HG03039 (cell line): ENCODE data around the gene KCNK3.

ENCODE experiments used
- ATAC-seq: cut with Tn5 transposase; IDR thresholded peaks from one replicate; pipeline ENCODE4 v1.9.1; 2021; ENCODE audit warnings: mild to moderate bottlenecking, moderate library complexity; ENCODE audit not compliant: unreplicated experiment

KCNK3 gene

DNA sequence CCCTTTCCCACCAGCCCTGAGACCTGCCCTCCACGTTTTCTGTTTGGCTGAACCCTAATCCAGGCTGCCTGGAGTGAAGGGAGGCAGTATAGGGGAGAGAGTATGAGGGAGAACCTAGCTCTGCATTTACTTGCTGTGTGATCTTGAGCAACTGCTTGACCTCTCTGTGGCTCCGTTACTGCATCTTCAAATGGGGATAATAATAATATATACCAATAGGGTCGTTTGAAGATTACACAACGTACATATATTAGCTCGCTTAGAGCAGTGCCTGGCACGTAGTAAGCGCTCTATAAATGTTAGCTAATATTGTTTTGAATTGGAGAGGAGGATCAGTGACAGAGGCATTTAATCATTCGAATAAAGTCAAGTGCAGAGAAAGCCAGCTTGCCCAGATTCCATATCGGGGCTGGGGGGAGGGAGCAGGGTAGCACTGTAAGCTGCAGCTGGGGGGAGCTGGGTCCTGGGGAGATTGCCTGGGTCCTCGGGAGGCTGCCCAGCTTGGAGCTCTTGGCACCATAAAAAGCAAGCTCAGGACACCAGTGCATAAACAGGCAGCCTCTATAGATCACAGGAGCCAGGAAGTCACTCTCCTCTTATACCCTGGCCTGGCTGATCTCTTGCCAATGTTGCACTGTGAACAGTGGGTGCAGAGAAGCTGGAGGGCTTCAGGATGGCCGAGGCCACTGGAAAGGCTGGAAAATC lies 19.1 kb downstream of the KCNK3 start:
- no peak for ATAC-seq

DNA sequence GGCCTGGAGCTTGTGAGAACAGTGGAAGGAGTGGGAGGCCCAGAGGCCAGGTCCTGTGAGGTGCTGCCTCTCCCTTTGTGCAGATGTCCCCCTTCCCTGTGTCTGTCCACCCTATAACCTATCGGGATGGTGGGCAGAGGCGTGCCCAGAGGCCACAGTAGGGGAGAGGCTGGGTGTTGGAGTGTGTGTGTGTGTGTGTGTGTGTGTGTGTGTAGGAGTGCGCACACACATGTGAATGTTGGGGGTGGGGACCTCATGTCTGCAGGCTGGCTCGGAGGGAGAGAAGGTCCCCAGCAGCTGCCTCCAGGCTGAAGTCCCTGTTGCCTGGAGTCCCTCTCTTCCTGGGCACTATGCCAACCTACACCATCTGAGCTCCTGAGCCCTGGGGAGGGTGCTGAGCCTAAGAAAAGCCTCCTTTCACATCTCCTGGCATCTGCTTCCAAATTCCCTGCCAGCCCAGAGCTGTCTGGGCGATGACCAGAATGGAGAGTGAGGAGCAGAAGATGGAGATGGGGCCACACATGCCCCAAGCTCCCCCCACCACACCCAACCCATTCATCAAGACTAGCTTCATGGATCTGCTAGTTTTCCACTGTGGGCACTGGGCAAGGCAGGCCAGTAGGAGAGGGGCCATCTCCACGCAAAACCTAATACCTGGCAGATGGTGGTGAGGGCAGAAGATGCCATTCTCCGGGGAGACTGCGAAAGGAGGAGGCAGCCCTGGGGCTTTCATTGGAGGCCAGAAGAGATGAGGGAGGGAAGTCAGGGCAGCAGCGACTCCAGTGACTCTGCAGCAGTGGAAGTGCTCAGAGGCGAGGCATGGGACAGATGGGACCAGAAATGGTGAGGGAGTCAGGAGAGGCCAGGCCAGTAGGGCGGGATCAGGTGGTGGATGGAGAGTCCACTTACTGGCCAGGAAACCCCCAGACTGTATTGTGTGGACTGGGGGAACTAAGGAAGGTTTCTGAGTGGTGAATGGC lies 20.3 kb downstream of the KCNK3 start:
- no peak for ATAC-seq

- no peak for ATAC-seq
Observed at GRCh38 chr2:26715528-26716270, 23.2 kb downstream of the KCNK3 start.

DNA sequence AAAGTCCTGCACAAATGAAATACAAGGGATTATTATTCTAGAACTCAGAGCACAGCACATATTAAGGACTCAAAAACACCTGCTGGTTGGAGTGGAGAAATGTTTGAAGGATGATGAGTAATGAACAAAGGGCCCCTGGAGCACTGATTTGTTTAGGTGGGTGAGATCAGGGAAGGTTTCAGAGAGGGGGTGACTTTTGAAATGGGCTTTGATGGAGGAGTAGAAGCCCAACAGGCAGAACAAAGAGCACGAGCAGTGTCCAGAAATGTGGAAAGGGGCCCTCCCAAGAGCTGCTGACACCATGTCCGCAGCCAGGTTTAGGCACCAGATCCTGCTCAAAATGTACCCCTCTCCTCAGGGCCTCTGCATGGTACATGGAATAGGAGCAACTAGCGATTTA lies 23.8 kb downstream of the KCNK3 start:
- ATAC-seq = no peak

GRCh38 chr2:26716769-26717168 lies 24.2 kb downstream of the KCNK3 start:
- no peak for ATAC-seq

- no peak for ATAC-seq
Observed at GRCh38 chr2:26717362-26717761, 24.8 kb downstream of the KCNK3 start.

GRCh38 chr2:26718949-26719686 lies 26.6 kb downstream of the KCNK3 start:
- no peak for ATAC-seq

DNA sequence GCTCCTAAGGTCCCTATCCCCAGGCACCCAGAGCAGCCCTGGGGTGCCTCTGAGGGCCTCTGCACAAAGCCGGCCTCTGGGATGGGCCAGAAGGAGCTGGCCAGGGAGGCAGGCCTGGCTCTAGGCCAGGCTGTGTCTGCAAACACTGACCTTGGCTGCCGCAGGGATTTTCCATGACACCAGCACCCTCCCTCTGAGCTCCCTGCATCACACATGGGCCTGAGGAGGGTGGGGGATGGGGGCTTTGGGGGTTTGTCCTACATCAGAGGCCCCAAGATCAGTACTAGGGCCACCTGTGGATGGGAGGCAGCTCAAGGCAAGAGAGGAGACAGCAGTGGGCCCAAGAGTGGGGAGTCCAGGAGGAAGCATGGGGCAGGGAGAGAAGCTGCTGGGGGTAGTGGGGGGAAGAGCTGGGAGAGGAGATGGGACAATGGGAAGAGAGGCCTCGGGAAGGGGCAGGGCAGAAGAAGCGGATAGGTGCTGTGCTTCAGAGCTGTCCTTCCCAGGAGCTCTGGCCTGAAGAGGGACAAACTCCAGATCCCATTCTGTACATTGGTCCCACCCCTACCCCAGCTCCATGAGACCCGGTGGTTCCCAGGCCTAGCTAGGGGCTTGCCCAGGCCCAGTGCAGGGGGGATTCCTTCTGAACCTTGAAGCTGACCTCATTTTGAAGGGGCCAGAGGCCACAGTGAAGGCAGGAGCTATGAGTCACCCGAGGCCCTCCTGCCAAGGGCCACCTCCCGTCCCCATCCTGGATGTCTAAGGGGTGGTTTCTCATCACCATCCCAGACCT lies 28.0 kb downstream of the KCNK3 start:
- no peak for ATAC-seq

- ATAC-seq = no peak
Observed at GRCh38 chr2:26721115-26722032, 28.9 kb downstream of the KCNK3 start.

- no peak for ATAC-seq
Observed at GRCh38 chr2:26722328-26722727, 29.8 kb downstream of the KCNK3 start.

GRCh38 chr2:26722911-26723310 lies 30.4 kb downstream of the KCNK3 start:
- ATAC-seq = no peak

GRCh38 chr2:26723475-26723874 lies 31.0 kb downstream of the KCNK3 start:
- no peak for ATAC-seq

DNA sequence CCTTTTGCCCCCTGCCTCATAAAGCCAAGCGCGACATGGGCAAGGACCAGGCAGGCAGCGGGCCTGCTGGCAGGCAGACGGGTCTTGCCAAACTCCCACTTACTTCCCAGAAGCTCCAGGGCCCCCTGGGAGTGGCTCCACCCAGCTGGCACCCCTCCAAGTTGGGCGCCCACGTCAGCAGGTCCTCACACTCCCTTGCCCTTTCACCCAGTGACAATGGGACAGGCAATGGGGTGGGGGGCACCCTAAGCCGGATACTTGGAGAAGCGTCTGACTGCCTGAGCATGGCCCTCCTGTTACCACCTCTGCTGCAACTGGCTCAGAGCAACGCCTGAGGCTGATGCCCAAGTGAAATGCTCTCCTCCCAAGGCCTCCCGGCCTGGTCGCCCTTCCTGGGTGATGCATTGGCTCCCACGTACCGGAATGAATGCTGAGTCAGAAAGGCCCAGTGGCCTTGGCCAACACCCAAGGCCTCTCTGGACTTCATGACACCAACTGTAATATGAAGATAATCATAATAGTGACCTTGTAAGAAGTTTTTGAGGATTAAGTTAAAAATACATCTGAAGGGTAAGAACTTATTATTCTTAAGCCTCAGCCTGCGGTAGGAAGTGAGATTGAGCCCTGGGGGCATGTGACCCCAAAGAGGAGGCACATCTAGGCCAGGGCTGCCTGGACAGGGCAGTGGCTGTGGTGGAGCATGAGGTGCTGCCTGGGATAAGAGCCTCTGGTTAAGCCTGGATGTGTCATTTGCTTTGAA lies 31.6 kb downstream of the KCNK3 start:
- no peak for ATAC-seq

- ATAC-seq = no peak
Observed at GRCh38 chr2:26724784-26725520, 32.4 kb downstream of the KCNK3 start.

DNA sequence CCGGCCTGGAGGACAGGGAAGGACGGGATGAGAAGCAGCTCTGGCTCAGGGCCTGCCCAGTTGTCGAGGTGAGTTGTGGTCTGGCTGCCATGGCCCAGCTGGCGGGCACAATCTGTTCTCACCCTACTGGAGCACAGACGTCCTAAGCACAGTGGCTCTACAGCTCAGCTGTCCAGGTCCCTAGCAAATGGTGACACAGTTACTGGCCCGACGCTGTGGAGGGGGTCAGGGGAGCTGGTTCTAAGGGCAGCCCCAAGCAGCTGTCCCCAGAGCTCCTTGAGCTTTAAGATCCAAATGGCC lies 32.9 kb downstream of the KCNK3 start:
- ATAC-seq = no peak

DNA sequence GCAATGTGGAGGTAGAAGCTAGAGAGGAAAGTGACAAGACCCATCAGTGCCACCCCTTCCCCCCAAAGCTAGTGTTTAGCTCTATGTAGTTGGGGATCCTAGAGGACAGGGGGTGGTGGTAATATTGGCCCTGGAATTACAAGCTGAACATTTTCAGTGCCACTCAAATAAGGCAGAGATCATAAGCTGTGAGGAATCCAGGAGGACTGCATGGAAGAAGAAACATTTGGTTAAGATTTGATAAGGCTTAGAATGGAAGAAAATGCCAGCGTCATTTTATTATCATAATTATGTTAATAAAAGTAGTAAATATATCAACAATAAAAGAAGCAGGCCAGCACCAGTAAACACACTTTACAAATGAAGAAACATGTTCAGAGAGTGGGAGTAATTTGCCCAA lies 33.7 kb downstream of the KCNK3 start:
- no peak for ATAC-seq

- no peak for ATAC-seq
Observed at GRCh38 chr2:26727641-26728561, 35.4 kb downstream of the KCNK3 start.
